UCSD-AML1 (cell line): Measurements from ENCODE around the gene SGCD.

ENCODE experiments used
- DNase-seq: peaks from one replicate; lab custom pipeline; 2025; ENCODE audit not compliant: unreplicated experiment; lab: John Stamatoyannopoulos, UW

The SGCD gene

GRCh38 chr5:156498226-156498980 is 171.4 kb downstream of the SGCD start:
- no peak for DNase-seq

- DNase-seq, result no peak
Observed at GRCh38 chr5:156500755-156501154, 173.8 kb downstream of the SGCD start.

DNA sequence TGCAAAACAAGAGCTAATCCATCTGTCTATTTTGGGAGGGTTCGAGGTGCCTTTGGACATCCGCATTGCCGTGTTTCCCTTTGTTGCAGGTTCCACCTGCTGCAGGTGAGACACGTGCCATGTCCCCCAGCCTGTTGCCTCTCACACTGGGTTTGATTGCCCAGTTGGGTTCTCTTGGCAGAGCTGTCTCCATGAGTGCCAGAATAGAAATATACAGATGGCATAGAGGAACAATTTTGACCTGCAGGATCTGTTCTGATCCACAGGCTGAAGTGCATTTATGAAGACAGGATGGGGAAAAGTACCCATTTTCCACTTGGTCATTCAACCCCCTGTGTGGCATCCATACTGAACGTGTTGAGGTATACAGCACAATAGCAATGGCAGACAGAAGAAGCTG is 178.1 kb downstream of the SGCD start:
- no peak for DNase-seq

DNA sequence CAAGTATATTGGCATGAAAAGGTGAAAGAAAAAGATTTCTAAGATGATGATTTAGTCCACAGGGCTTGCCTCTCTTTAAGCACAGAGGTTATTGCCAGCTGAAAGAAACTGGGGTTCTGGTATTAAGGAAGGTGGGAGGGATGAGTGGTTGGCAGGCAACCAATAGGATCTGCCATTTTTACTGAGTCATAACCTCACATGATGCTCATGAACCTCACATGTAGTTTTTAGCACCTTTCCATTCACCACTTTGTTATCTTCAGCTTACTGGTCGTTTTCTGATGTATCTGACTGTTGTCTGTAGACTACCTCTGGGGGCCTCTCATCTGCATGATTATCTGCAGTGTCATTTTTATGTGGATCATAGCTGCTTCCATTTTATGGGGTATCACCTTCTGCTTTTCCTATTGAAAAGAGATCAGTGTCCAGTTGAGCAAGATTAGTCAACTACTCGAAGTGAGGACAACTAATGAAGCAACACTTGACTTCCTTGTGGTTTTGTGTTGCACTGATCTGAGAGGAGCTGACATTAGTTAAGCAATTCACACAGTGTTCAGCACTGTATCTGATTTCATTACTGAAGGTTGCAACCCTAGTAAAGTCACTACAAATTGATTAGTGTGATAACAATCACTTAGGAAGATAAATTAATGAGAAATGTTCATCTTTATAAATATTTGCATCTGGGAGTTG is 186.3 kb downstream of the SGCD start:
- no peak for DNase-seq

DNA sequence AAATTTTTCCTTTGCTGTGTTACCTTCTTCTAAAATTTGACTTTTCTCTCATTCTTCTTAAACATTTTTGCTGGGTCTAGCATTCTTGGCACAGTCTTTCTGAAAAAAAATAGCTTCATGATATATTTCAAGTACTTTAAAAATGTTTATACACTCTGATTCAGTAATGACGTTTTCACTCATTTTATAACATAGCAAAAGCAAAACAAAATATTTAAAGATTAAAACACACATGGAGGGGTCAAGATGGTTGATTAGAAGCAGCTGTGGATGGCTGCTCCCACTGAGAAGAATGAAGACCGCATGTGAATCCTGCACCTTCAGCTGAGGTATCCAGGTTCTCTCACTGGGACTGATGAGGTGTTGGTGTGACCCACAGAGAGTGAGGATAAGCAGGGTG is 188.2 kb downstream of the SGCD start:
- DNase-seq, result no peak

DNA sequence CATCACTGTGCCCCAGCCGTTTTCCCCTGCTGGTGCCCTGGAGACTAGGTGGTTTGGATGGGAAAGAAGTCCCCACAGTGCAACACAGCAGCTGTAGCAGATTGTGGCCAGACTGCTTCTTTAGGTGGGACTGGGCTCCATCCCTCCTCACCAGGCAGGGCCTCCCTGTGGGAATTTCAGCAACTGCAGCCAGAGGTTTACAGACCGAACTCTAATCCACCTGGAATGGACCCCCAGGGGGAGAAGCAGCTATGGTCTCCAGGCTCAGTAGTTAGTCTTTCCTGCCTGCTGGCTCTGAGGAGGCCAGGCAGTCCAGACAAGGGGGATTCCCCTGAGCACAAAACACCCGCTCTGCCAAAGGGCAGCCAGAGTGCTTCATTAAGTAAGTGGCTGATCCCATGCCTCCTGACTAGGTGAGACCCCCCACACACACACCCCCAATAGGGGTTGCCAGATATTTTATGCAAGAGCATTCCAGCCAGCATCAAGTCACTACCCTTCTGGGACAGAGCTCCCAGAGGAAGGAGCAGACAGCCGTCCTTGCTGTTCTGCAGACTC is 188.9 kb downstream of the SGCD start:
- no peak for DNase-seq

DNA sequence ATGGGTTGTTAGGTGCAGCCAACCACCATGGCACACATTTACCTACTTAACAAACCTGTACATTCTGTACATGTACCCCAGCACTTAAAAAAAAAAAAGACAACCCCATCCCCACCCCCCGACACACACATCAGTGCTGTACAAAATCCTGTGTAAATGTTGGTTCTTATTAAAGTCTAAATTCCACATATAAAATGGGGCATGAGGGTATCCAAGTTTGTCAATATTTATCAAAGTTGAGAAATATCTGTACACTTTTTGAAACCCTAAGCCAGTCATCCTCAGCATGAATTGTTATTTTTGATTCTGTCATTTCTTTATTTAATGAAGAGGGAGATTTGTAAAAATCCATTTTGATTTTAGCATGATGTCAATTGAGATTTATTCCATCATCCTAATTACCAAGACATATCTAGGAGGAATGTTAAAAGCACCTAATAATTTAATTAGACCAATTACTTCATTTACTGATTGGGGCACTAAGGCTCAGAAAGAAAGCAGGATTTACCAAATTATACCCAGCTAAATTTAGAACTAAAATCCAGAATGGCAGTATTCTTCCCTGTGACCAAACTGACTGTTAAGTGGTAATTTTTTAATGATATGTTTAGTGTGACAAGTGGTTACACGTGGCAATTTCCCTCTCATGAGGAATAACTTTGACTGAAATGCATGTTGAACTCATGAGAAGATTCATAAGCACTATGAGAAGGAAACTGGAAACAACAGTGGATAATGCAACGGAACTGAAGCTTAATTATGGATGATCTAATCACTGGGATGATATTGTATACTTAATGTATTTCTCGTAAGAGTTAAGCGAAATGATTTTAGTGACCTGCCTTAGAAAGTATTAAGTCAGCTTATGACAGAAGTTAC is 195.9 kb downstream of the SGCD start:
- no peak for DNase-seq

- DNase-seq, result no peak
Observed at GRCh38 chr5:156523607-156524006, 196.6 kb downstream of the SGCD start.

DNA sequence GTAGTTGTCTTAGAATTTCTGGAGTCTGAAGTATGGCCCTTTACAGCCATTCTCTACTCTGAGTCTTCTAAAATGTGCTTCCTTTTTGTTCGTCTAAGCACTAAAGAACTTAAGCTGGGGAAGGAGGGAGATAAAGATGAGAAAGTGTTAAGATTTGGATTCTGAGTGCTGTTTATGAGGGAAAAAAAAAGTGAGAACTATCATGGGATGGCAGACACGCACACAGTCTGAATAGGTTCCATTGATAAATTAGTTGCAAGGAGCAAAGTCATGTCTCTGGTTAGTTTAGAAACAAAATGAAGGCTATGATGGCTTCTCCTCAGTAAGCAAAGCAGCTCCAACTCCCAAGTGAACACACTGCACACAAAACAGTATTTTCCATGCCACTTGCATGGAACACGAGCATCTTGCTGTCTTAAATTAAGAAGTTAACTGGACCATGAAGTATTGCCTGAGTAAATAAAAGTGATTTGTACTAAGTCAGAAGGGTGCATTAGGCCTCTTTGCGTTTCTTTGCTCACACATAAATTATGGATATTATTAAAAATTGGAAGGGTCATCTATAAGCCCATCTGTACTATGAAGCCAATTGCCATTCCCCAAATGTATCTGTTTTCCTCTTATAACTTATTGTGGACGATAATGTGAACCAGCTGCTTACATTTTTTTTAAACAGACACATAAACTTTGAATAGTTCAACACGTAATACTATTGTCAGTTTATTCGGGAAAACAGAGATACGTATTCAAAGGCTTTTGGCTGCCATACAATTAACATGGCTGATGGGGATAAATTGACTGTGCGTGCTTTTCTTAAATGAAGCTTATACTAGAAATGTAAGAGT is 199.3 kb downstream of the SGCD start:
- DNase-seq, result no peak

- DNase-seq, result no peak
Observed at GRCh38 chr5:156527611-156528010, 200.6 kb downstream of the SGCD start.

DNA sequence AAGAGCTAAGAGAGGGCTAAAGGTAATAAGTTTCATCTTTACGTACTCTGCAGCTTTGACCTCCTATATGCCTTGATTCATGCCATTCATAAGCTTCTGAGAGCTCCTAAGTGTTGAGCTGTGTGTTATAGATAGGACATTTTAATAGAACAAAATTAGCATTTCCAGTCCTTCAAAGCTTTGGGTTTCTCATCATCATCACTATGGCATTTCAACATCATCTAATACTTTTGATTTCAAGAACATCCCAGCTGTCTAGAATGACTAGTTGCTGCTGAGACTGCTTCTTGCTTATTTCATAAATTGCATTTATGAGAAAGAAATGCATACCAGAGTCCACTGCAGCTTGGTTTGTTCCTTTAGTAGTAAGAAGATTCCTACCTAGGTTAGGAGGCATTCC is 201.7 kb downstream of the SGCD start:
- no peak for DNase-seq

DNA sequence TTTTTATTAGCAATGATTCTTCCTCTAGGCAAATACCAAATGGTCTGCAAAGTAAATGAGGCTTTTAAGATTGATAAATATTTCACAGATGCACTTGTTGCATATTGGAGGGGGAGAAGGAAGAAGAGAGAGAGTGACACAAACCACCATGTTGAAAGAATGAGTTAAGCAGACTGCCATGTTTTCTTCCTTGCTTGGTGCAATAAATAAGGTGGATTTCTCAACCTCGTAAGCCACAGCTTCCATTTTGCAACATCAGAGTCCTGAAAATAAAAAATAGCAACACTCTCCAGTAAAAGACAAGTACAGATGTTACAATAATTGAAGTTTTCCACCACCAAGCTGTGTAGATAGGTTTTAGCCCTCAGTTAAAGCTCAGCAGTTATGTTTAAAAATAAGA is 202.9 kb downstream of the SGCD start:
- no peak for DNase-seq

GRCh38 chr5:156531199-156531598 is 204.2 kb downstream of the SGCD start:
- DNase-seq, result no peak

DNA sequence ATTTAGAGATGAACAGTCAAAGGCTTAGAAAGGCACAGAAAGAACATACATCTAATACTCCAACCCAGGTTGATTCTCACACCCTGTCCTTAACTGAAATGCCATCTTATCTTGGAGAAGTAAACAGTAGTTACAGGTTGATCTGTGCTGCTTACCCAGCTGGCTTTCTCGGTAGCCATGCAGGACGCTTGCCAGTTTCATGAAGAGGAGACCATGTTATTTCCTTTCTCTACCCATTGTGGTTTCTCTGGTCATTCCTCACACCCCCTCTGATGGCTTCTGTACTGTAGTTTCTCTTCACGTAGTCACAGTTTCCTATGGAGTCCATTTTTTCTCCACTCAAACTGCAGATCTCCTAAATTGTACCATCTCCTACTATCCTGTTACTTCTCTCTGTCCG is 206.0 kb downstream of the SGCD start:
- no peak for DNase-seq

- no peak for DNase-seq
Observed at GRCh38 chr5:156534085-156534484, 207.1 kb downstream of the SGCD start.

DNA sequence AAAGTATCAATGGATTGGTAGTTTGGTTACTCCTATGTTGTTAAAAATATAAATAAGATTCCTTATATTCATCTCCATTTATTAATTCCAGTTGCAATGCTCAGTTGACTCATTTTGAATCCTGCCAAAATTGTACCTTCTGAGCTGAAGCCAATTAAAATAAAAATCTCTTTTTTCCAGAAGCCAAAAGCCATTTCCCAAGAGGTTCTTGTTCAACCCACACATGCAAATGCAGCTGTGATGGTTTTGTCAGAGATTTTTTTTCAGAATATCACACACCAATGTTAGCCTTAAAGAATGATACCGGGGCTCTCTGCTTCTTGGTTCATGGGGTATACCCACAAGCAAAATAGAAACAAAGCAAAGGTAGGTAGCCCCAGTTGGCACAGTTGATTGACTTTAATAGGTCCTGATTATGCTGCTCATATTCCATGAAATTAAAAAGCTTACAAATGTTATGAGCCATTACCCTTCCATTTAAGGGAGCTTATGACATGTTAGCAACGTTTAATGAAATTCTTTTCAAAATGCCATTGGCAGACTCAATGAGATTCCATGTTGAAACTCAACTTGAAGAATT is 208.0 kb downstream of the SGCD start:
- no peak for DNase-seq

- DNase-seq, result no peak
Observed at GRCh38 chr5:156540491-156540890, 213.5 kb downstream of the SGCD start.

- no peak for DNase-seq
Observed at GRCh38 chr5:156541582-156541981, 214.6 kb downstream of the SGCD start.

- DNase-seq, result no peak
Observed at GRCh38 chr5:156543348-156544145, 216.6 kb downstream of the SGCD start.
